HL-60 (cell line): ENCODE measurements around the gene P2RX6.

Experiments
- CTCF ChIP-seq: IDR thresholded peaks from one replicate; pipeline ENCODE4 v1.5.1; 2011; ENCODE audit warnings: low read length, control low read depth, inconsistent platforms; ENCODE audit not compliant: insufficient read depth
- GABPA ChIP-seq: IDR thresholded peaks from 2 replicates; pipeline ENCODE4 v1.6.1; 2012; ENCODE audit warnings: low read depth
- POLR2AphosphoS5 ChIP-seq: IDR thresholded peaks from 2 replicates; pipeline ENCODE4 v1.6.1; 2012; ENCODE audit warnings: low read depth
- TF ChIP-seq, protein P1 (sequence below): IDR thresholded peaks from 2 replicates; pipeline ENCODE4 v1.6.1; 2012; ENCODE audit warnings: low read depth; ENCODE audit not compliant: insufficient replicate concordance

GRCh38 chr22:20980523-20980922 is 34.4 kb upstream of the P2RX6 start:
- TF ChIP-seq POLR2AphosphoS5, result no peak
- no peak for TF ChIP-seq CTCF
- TF ChIP-seq, protein P1, sequence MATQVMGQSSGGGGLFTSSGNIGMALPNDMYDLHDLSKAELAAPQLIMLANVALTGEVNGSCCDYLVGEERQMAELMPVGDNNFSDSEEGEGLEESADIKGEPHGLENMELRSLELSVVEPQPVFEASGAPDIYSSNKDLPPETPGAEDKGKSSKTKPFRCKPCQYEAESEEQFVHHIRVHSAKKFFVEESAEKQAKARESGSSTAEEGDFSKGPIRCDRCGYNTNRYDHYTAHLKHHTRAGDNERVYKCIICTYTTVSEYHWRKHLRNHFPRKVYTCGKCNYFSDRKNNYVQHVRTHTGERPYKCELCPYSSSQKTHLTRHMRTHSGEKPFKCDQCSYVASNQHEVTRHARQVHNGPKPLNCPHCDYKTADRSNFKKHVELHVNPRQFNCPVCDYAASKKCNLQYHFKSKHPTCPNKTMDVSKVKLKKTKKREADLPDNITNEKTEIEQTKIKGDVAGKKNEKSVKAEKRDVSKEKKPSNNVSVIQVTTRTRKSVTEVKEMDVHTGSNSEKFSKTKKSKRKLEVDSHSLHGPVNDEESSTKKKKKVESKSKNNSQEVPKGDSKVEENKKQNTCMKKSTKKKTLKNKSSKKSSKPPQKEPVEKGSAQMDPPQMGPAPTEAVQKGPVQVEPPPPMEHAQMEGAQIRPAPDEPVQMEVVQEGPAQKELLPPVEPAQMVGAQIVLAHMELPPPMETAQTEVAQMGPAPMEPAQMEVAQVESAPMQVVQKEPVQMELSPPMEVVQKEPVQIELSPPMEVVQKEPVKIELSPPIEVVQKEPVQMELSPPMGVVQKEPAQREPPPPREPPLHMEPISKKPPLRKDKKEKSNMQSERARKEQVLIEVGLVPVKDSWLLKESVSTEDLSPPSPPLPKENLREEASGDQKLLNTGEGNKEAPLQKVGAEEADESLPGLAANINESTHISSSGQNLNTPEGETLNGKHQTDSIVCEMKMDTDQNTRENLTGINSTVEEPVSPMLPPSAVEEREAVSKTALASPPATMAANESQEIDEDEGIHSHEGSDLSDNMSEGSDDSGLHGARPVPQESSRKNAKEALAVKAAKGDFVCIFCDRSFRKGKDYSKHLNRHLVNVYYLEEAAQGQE, result no peak
- no peak for TF ChIP-seq GABPA
